ENCODE data around the gene PCDHB9. TPM values are rescaled to one million over a fixed set of nuclear protein-coding genes. Genes with fewer than 3 reads are reported as not detected.
A peak's percentile ranks its signal among the peaks of the same experiment; 100 is the strongest.
"Not testable (repeated sequence)": the region's sequence is repeated elsewhere in the genome, so short reads cannot be mapped to it uniquely, and the experiment has no call there.

Gene PCDHB9
- 1.2 and 1.8 TPM in 2 replicates for total RNA-seq

DNA sequence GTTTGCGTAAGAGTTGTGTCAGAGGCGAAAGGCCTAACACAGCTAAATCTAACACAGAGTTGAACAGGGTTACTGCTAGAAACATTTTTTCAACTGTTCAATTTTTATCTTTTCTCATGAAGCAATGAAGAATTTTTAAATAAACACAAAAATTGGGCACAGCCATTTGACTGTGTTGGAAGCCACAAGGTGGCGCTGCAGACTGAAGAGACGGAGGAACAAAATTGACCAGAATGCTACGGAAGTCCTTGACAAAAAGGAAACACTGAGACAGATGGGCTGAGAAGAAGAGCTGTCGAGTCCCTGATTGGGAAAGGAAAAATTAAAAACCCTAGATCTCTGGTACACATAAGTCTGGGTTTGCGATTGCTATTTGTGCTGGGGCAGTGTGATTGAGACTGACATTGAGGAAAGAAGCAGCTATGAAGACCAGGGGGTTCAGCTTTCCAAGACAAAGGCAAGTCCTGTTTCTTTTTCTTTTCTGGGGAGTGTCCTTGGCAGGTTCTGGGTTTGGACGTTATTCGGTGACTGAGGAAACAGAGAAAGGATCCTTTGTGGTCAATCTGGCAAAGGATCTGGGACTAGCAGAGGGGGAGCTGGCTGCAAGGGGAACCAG lies at the start of gene PCDHB9:
PCDHB9 (plus strand) TSS at position 265 of the 616 bp plus-strand sequence; CDS start at position 423, 158 bp downstream.
- no peaks in the 10 kb centered on the region for H4K20me1 ChIP-seq (ENCODE audit: insufficient read depth, low read length)
- H3K4me1 ChIP-seq (ENCODE audit: insufficient read depth, low read length) = no peaks in the 10 kb centered on the region
- H3K4me3 ChIP-seq (ENCODE audit: insufficient read depth, low read length) = peak within 1 kb of the TSS; percentile 48
- TF ChIP-seq, protein P1, sequence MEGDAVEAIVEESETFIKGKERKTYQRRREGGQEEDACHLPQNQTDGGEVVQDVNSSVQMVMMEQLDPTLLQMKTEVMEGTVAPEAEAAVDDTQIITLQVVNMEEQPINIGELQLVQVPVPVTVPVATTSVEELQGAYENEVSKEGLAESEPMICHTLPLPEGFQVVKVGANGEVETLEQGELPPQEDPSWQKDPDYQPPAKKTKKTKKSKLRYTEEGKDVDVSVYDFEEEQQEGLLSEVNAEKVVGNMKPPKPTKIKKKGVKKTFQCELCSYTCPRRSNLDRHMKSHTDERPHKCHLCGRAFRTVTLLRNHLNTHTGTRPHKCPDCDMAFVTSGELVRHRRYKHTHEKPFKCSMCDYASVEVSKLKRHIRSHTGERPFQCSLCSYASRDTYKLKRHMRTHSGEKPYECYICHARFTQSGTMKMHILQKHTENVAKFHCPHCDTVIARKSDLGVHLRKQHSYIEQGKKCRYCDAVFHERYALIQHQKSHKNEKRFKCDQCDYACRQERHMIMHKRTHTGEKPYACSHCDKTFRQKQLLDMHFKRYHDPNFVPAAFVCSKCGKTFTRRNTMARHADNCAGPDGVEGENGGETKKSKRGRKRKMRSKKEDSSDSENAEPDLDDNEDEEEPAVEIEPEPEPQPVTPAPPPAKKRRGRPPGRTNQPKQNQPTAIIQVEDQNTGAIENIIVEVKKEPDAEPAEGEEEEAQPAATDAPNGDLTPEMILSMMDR (IDR thresholded peaks at IDR 0.05; ENCODE audit: extremely low read depth, low read depth, low read length) = peak; percentile 60
- H3K79me2 ChIP-seq (ENCODE audit: insufficient read depth, low read length) = no peaks in the 10 kb centered on the region
- DNase-seq (ENCODE audit: insufficient read length, low spot score, missing footprints) = no peak
- peak within 1 kb of the TSS; percentile 57 for H2AFZ ChIP-seq (ENCODE audit: low read length)
- H3K4me2 ChIP-seq (ENCODE audit: insufficient read depth, low read length) = peak within 1 kb of the TSS; percentile 56
- H3K36me3 ChIP-seq (ENCODE audit: insufficient read depth, low read length) = no peaks in the 10 kb centered on the region
- H3K27ac ChIP-seq (ENCODE audit: low read depth, low read length) = no peak within 1 kb of the TSS
- no peaks in the 10 kb centered on the region for H3K27me3 ChIP-seq (ENCODE audit: insufficient read depth, low read length)
- no peaks in the 10 kb centered on the region for H3K9me3 ChIP-seq (ENCODE audit: low read depth, low read length)

DNA sequence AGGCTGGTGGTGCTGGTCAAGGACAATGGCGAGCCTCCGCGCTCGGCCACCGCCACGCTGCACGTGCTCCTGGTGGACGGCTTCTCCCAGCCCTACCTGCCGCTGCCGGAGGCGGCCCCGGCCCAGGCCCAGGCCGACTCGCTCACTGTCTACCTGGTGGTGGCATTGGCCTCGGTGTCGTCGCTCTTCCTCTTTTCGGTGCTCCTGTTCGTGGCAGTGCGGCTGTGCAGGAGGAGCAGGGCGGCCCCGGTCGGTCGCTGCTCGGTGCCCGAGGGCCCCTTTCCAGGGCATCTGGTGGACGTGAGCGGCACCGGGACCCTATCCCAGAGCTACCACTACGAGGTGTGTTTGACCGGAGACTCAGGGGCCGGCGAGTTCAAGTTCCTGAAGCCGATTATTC lies 49.6 kb upstream of the PCDHB9 start:
- H3K9me3 ChIP-seq (ENCODE audit: low read depth, low read length); H3K4me1 ChIP-seq (ENCODE audit: insufficient read depth, low read length); H3K79me2 ChIP-seq (ENCODE audit: insufficient read depth, low read length); H3K36me3 ChIP-seq (ENCODE audit: insufficient read depth, low read length); H4K20me1 ChIP-seq (ENCODE audit: insufficient read depth, low read length); H3K4me2 ChIP-seq (ENCODE audit: insufficient read depth, low read length); DNase-seq (ENCODE audit: insufficient read length, low spot score, missing footprints); H3K27me3 ChIP-seq (ENCODE audit: insufficient read depth, low read length); H3K4me3 ChIP-seq (ENCODE audit: insufficient read depth, low read length); H3K27ac ChIP-seq (ENCODE audit: low read depth, low read length); H2AFZ ChIP-seq (ENCODE audit: low read length): not testable (repeated sequence)

- Histone ChIP-seq H3K4me3 (ENCODE audit: insufficient read depth, low read length) (peak within 1 kb of the TSS; percentile 45), H3K27ac (ENCODE audit: low read depth, low read length) (no peak within 1 kb of the TSS), H3K4me2 (ENCODE audit: insufficient read depth, low read length) (peak within 1 kb of the TSS; percentile 64), H3K36me3 (ENCODE audit: insufficient read depth, low read length) (no peaks in the 10 kb centered on the region), H3K27me3 (ENCODE audit: insufficient read depth, low read length) (no peaks in the 10 kb centered on the region), H4K20me1 (ENCODE audit: insufficient read depth, low read length) (no peaks in the 10 kb centered on the region), H2AFZ (ENCODE audit: low read length) (peak within 1 kb of the TSS; percentile 41), H3K4me1 (ENCODE audit: insufficient read depth, low read length) (no peaks in the 10 kb centered on the region), H3K79me2 (ENCODE audit: insufficient read depth, low read length) (no peaks in the 10 kb centered on the region), H3K9me3 (ENCODE audit: low read depth, low read length) (no peaks in the 10 kb centered on the region)
- DNase-seq (ENCODE audit: insufficient read length, low spot score, missing footprints) = no peak
- TF ChIP-seq, protein P1 (IDR thresholded peaks at IDR 0.05; ENCODE audit: extremely low read depth, low read depth, low read length) = peak; percentile 43
Measured at GRCh38 chr5:141149812-141150211, 37.1 kb upstream of the PCDHB9 start, which contains the start of gene PCDHB6. Gene PCDHB6, plus strand, starts transcription at chr5:141150057. Its CDS starts 201 bp downstream, at chr5:141150258.

DNA sequence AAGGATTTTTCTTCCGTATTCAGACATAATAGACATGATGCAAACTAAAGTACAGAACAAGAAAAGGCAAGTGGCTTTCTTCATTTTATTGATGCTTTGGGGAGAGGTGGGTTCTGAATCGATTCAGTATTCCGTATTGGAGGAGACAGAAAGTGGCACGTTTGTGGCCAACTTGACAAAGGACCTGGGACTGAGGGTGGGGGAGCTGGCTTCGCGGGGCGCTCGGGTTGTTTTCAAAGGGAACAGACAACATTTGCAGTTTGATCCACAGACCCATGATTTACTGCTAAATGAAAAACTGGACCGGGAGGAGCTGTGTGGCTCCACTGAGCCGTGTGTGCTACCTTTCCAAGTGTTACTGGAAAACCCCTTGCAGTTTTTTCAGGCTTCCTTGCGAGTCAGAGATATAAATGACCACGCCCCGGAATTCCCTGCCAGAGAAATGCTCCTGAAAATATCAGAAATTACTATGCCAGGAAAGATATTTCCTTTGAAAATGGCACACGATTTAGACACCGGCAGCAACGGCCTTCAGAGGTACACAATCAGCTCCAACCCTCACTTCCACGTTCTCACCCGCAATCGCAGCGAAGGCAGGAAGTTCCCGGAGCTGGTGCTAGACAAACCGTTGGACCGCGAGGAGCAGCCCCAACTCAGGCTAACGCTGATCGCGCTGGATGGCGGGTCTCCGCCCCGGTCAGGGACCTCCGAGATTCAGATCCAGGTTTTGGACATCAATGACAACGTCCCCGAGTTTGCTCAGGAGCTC lies 36.6 kb upstream of the PCDHB9 start:
- no peaks in the 10 kb centered on the region for H3K36me3 ChIP-seq (ENCODE audit: insufficient read depth, low read length)
- H3K9me3 ChIP-seq (ENCODE audit: low read depth, low read length) = no peaks in the 10 kb centered on the region
- TF ChIP-seq, protein P1 (IDR thresholded peaks at IDR 0.05; ENCODE audit: extremely low read depth, low read depth, low read length) = no peak
- no peaks in the 10 kb centered on the region for H4K20me1 ChIP-seq (ENCODE audit: insufficient read depth, low read length)
- H3K27me3 ChIP-seq (ENCODE audit: insufficient read depth, low read length) = no peaks in the 10 kb centered on the region
- peak overlapping the region; percentile 64 for H3K4me2 ChIP-seq (ENCODE audit: insufficient read depth, low read length)
- no peak for DNase-seq (ENCODE audit: insufficient read length, low spot score, missing footprints)
- peak overlapping the region; percentile 41 for H2AFZ ChIP-seq (ENCODE audit: low read length)
- H3K4me1 ChIP-seq (ENCODE audit: insufficient read depth, low read length) = no peaks in the 10 kb centered on the region
- no peak overlapping the region for H3K27ac ChIP-seq (ENCODE audit: low read depth, low read length)
- peak overlapping the region; percentile 45 for H3K4me3 ChIP-seq (ENCODE audit: insufficient read depth, low read length)
- no peaks in the 10 kb centered on the region for H3K79me2 ChIP-seq (ENCODE audit: insufficient read depth, low read length)

Measured in osteoblast (primary cell).